ENCODE data around the gene RPL18A.

The RPL18A gene

GRCh38 chr19:17910791-17911360 lies 51.2 kb downstream of the RPL18A start:
- no peak for DNase-seq

All from CD4-positive, alpha-beta T cell treated with Interleukin-17A for 4 hours (primary cell).